Erythroblast (primary cell): ENCODE results near the gene TTC22.

Experiments
- GATA1 ChIP-seq: IDR thresholded peaks from 2 replicates; pipeline ENCODE4 v1.6.1; 2011; ENCODE audit warnings: low read depth, mild to moderate bottlenecking, control low read depth, low read length, moderate library complexity
- POLR2A ChIP-seq: IDR thresholded peaks from 2 replicates; pipeline ENCODE4 v1.6.1; 2011; ENCODE audit warnings: mild to moderate bottlenecking, low read length

GRCh38 chr1:54805466-54805865 lies 4.3 kb upstream of the TTC22 start:
- TF ChIP-seq POLR2A (no peak), GATA1 (no peak)
